Panc1 (cell line): ENCODE measurements around the gene WDR33. TPM values are rescaled to one million over a fixed set of nuclear protein-coding genes. Genes with fewer than 3 reads are reported as not detected.

Source experiments
- ATAC-seq: fragments of 200-7000 bp; cut with Tn5 transposase; 2 replicates; pipeline ENCODE4 v1.9.1; 2020; ENCODE audit warnings: mild to moderate bottlenecking, moderate library complexity
- BruUV-seq: library from RNA; stranded (reverse); fragments of 400-500 nt; replicated peaks from 2 replicates; lab custom pipeline; 2021; lab: Mats Ljungman, UMichigan
- CTCF ChIA-PET: fragments of 300-600 bp; sonication (Branson Sonifier 250); formaldehyde crosslinking; loops from one replicate; lab custom pipeline; 2022; ENCODE audit warnings: antibody characterized with exemption; lab: Charles Lee
- POLR2A ChIA-PET: fragments of 300-600 bp; sonication (Branson Sonifier 250); formaldehyde crosslinking; loops from one replicate; lab custom pipeline; 2022; ENCODE audit warnings: antibody characterized with exemption; lab: Charles Lee
- DNase-seq: peaks from one replicate; pipeline ENCODE4 v3.0.0-alpha.2; 2010; ENCODE audit warnings: low read depth, low spot score
- H3K27ac ChIP-seq: 2 replicates; pipeline ENCODE4 v1.5.1; 2011; ENCODE audit warnings: mild to moderate bottlenecking, low read length, inconsistent platforms
- H3K27me3 ChIP-seq: fragments of 200-500 bp; sonication (Bioruptor generic); 2 replicates; pipeline ENCODE4 v1.6.0; 2014; ENCODE audit warnings: low read length, inconsistent platforms; ENCODE audit not compliant: control insufficient read depth, insufficient read depth
- H3K36me3 ChIP-seq: fragments of 200-500 bp; sonication (Bioruptor generic); 2 replicates; pipeline ENCODE4 v1.5.1; 2014; ENCODE audit warnings: inconsistent platforms, mild to moderate bottlenecking, low read length, moderate library complexity; ENCODE audit not compliant: control insufficient read depth, insufficient read depth
- H3K4me1 ChIP-seq: 2 replicates; pipeline ENCODE4 v1.5.1; 2011; ENCODE audit warnings: inconsistent platforms, mild to moderate bottlenecking, low read length, moderate library complexity; ENCODE audit not compliant: control insufficient read depth, insufficient read depth
- H3K4me3 ChIP-seq, 2 experiments: 2 replicates each; pipeline ENCODE4 v1.5.1; 2011 to 2012; ENCODE audit warnings: low read depth in 2 of 2, low read length in 2 of 2, mild to moderate bottlenecking in 2 of 2, inconsistent platforms in 1 of 2, moderate library complexity in 1 of 2
- H3K9me3 ChIP-seq: fragments of 200-500 bp; sonication (Bioruptor generic); 2 replicates; pipeline ENCODE4 v1.5.1; 2014; ENCODE audit warnings: low read depth, mild to moderate bottlenecking, inconsistent platforms, low read length, moderate library complexity; ENCODE audit not compliant: control insufficient read depth, insufficient read depth
- CTCF ChIP-seq: fragments of 450-650 bp; IDR thresholded peaks from 2 replicates; pipeline ENCODE4 v1.5.1; 2017; ENCODE audit warnings: mild to moderate bottlenecking
- POLR2AphosphoS5 ChIP-seq: IDR thresholded peaks from 2 replicates; pipeline ENCODE4 v1.6.1; 2012; ENCODE audit warnings: mild to moderate bottlenecking, low read depth, low read length, moderate library complexity
- REST ChIP-seq, 2 experiments: IDR thresholded peaks; 2 replicates each; pipeline ENCODE4 v1.6.1; 2011 to 2012; ENCODE audit warnings: low read depth in 2 of 2, control low read depth in 1 of 2, low read length in 1 of 2, mild to moderate bottlenecking in 1 of 2, moderate library complexity in 1 of 2; ENCODE audit not compliant: insufficient read depth in 1 of 2
- SIN3A ChIP-seq: IDR thresholded peaks from 2 replicates; pipeline ENCODE4 v1.6.1; 2012; ENCODE audit warnings: low read depth, mild to moderate bottlenecking, low read length, moderate library complexity, borderline replicate concordance; ENCODE audit not compliant: insufficient read depth
- TCF7L2 ChIP-seq: IDR thresholded peaks from 2 replicates; pipeline ENCODE4 v1.6.1; 2011; ENCODE audit warnings: mild to moderate bottlenecking, low read depth, low read length, inconsistent platforms
- in situ Hi-C: cut with HindIII; loops from 2 replicates; pipeline ENCODE4 v1.10.0; 2016; ENCODE audit warnings: low sequenced_read_pairs, low pct_unique_long_range_greater_than_20kb
- intact Hi-C: fragments of 100-400 bp; cut with micrococcal nuclease; formaldehyde crosslinking; loops from one replicate; pipeline ENCODE4 v1.10.0; 2022; ENCODE audit not compliant: unreplicated experiment
- total RNA-seq: library from RNA; stranded (reverse); gene quantifications from one replicate; pipeline ENCODE4 v1.2.1, GENCODE V29; 2021; ENCODE audit not compliant: unreplicated experiment

WDR33 gene
- total RNA-seq, 1 experiment from 2014 or later: 63.7 TPM

- in situ Hi-C loops: no loop called here
- CTCF ChIA-PET: no interaction called here
- Histone ChIP-seq H3K27me3 (no peaks in the 10 kb centered on the region), H3K9me3 (no peaks in the 10 kb centered on the region), H3K4me1 (no peaks in the 10 kb centered on the region), H3K36me3 (peaks cover 28% of the 10 kb centered on the region), H3K27ac (no peak overlapping the region), H3K4me3 (no peak overlapping the region)
- TF ChIP-seq REST (IDR thresholded peaks at IDR 0.05; ENCODE audit: insufficient read depth in 1 of 2, low read depth in 2 of 2, low read length in 1 of 2): no peak
- no peak for TF ChIP-seq CTCF
- no peak for TF ChIP-seq POLR2AphosphoS5
- no peak for TF ChIP-seq TCF7L2
- TF ChIP-seq SIN3A: no peak
- no TSS peak for BruUV-seq
- ATAC-seq (no peak), DNase-seq (no peak)
- intact Hi-C loops: no loop called here
- POLR2A ChIA-PET: no interaction called here
Measured at GRCh38 chr2:127721311-127721977, 89.5 kb downstream of the WDR33 start.

- Histone ChIP-seq H3K4me3 (no peak overlapping the region), H3K9me3 (no peaks in the 10 kb centered on the region), H3K4me1 (no peaks in the 10 kb centered on the region), H3K27ac (no peak overlapping the region), H3K27me3 (no peaks in the 10 kb centered on the region), H3K36me3 (peaks cover 24% of the 10 kb centered on the region)
- no peak for DNase-seq
- no peak for ATAC-seq
- no peak for TF ChIP-seq REST (IDR thresholded peaks at IDR 0.05; ENCODE audit: insufficient read depth in 1 of 2, low read depth in 2 of 2, low read length in 1 of 2)
- no peak for TF ChIP-seq POLR2AphosphoS5
- no peak for TF ChIP-seq CTCF
- no peak for TF ChIP-seq TCF7L2
- TF ChIP-seq SIN3A: no peak
- no TSS peak for BruUV-seq
- in situ Hi-C loops: no loop called here
- POLR2A ChIA-PET: no interaction called here
- CTCF ChIA-PET: no interaction called here
- intact Hi-C loops: no loop called here
Measured at GRCh38 chr2:127719301-127720218, 91.4 kb downstream of the WDR33 start.
